NK-92 (cell line): Measurements from ENCODE around the gene DDIT4.
"Not testable (repeated sequence)": the region's sequence is repeated elsewhere in the genome, so short reads cannot be mapped to it uniquely, and the experiment has no call there.

Experiments
- DNase-seq: peaks from one replicate; lab custom pipeline; 2025; ENCODE audit not compliant: unreplicated experiment; lab: John Stamatoyannopoulos, UW

DDIT4 gene

GRCh38 chr10:72285972-72286521 lies 12.3 kb downstream of the DDIT4 start:
- DNase-seq = no peak

- DNase-seq = no peak
These were observed 17.4 kb downstream of the DDIT4 start for GRCh38 chr10:72291019-72291532.

GRCh38 chr10:72292223-72292691 lies 18.5 kb downstream of the DDIT4 start:
- DNase-seq = no peak

GRCh38 chr10:72295330-72295910 lies 21.7 kb downstream of the DDIT4 start:
- no peak for DNase-seq

- DNase-seq = not testable (repeated sequence)
These were observed 23.1 kb downstream of the DDIT4 start for GRCh38 chr10:72296829-72297280.

- DNase-seq = peak; percentile 80
These were observed 23.6 kb downstream of the DDIT4 start for GRCh38 chr10:72297281-72297804.

GRCh38 chr10:72297805-72298591 lies 24.3 kb downstream of the DDIT4 start:
- no peak for DNase-seq

GRCh38 chr10:72298592-72299519 lies 25.1 kb downstream of the DDIT4 start:
- DNase-seq = no peak

GRCh38 chr10:72303424-72304128 lies 29.9 kb downstream of the DDIT4 start:
- DNase-seq = no peak

GRCh38 chr10:72306215-72306760 lies 32.6 kb downstream of the DDIT4 start:
- no peak for DNase-seq

GRCh38 chr10:72307711-72308110 lies 34.0 kb downstream of the DDIT4 start:
- DNase-seq = not testable (repeated sequence)

- no peak for DNase-seq
These were observed 34.7 kb downstream of the DDIT4 start for GRCh38 chr10:72308320-72308987.

- no peak for DNase-seq
These were observed 35.8 kb downstream of the DDIT4 start for GRCh38 chr10:72309290-72310240.

- no peak for DNase-seq
These were observed 36.5 kb downstream of the DDIT4 start for GRCh38 chr10:72310241-72310633.

- DNase-seq = no peak
These were observed 36.9 kb downstream of the DDIT4 start for GRCh38 chr10:72310636-72311035.

- no peak for DNase-seq
These were observed 37.9 kb downstream of the DDIT4 start for GRCh38 chr10:72311667-72312066.

GRCh38 chr10:72312865-72313391 lies 39.2 kb downstream of the DDIT4 start:
- DNase-seq = no peak

- DNase-seq = no peak
These were observed 40.5 kb downstream of the DDIT4 start for GRCh38 chr10:72314263-72314662.
